GM12875 (cell line): ENCODE measurements around the gene GIGYF2.

Source experiments
- H3K4me3 ChIP-seq: one replicate; pipeline ENCODE4 v1.5.1; 2011; ENCODE audit warnings: low read depth, low read length, control low read depth
- CTCF ChIP-seq: IDR thresholded peaks from 2 replicates; pipeline ENCODE4 v1.5.1; 2011; ENCODE audit warnings: low read depth, mild to moderate bottlenecking, control low read depth, inconsistent platforms, low read length, moderate library complexity, borderline replicate concordance; ENCODE audit not compliant: insufficient read depth

GIGYF2 gene

GRCh38 chr2:232798187-232798586 is 101.1 kb downstream of the GIGYF2 start:
- TF ChIP-seq CTCF = no peak
- no peak overlapping the region for H3K4me3 ChIP-seq

GRCh38 chr2:232800166-232800565 is 103.0 kb downstream of the GIGYF2 start:
- H3K4me3 ChIP-seq = no peak overlapping the region
- TF ChIP-seq CTCF = no peak

GRCh38 chr2:232802091-232802490 is 105.0 kb downstream of the GIGYF2 start:
- no peak overlapping the region for H3K4me3 ChIP-seq
- TF ChIP-seq CTCF = no peak

GRCh38 chr2:232809349-232810124 is 112.4 kb downstream of the GIGYF2 start:
- no peak overlapping the region for H3K4me3 ChIP-seq
- TF ChIP-seq CTCF = no peak

- no peak for TF ChIP-seq CTCF
- no peak overlapping the region for H3K4me3 ChIP-seq
Measured at GRCh38 chr2:232810444-232810843, 113.3 kb downstream of the GIGYF2 start.

DNA sequence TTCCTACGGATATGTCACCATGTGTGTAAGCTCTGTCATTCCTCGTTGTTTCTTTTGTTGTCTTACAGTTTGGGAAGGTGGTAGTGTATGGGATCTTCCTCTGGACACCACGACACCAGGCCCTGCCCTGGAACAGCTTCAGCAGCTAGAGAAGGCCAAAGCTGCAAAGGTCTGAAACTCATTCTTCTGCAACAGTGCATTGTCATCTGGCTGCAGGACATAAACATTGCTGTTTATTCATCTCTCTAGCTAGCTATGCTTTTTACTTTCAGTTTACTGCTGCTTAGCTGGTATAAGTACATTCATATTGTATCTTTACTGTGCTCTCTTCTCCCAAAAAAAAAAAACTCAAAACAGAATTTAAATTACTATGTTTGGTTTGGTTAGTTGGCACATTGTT is 118.4 kb downstream of the GIGYF2 start:
- no peak for TF ChIP-seq CTCF
- no peak overlapping the region for H3K4me3 ChIP-seq

DNA sequence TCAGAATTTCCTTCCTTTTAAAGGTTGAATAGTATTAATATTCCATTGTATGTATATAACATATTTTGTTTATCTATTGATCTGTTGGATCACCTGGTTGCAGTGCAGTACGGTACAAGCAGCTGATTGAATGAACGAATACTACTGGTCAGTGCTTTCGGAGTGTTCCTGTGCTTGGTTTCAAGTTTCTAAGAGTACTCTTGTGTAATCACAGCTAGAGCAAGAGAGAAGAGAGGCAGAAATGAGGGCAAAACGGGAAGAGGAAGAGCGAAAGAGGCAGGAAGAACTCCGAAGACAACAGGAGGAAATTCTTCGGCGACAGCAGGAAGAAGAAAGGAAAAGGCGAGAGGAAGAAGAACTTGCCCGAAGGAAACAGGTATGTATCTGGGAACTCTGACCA is 119.5 kb downstream of the GIGYF2 start:
- no peak overlapping the region for H3K4me3 ChIP-seq
- no peak for TF ChIP-seq CTCF
